ENCODE measurements around the gene DYNC2H1.

Gene DYNC2H1

GRCh38 chr11:103520792-103521191 is 411.6 kb downstream of the DYNC2H1 start:
- DNase-seq (ENCODE audit: low read depth) = no peak
- TF ChIP-seq, protein P1, sequence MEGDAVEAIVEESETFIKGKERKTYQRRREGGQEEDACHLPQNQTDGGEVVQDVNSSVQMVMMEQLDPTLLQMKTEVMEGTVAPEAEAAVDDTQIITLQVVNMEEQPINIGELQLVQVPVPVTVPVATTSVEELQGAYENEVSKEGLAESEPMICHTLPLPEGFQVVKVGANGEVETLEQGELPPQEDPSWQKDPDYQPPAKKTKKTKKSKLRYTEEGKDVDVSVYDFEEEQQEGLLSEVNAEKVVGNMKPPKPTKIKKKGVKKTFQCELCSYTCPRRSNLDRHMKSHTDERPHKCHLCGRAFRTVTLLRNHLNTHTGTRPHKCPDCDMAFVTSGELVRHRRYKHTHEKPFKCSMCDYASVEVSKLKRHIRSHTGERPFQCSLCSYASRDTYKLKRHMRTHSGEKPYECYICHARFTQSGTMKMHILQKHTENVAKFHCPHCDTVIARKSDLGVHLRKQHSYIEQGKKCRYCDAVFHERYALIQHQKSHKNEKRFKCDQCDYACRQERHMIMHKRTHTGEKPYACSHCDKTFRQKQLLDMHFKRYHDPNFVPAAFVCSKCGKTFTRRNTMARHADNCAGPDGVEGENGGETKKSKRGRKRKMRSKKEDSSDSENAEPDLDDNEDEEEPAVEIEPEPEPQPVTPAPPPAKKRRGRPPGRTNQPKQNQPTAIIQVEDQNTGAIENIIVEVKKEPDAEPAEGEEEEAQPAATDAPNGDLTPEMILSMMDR (conservative IDR thresholded peaks at IDR 0.05; ENCODE audit: low read depth, low read length) = no peak

DNA sequence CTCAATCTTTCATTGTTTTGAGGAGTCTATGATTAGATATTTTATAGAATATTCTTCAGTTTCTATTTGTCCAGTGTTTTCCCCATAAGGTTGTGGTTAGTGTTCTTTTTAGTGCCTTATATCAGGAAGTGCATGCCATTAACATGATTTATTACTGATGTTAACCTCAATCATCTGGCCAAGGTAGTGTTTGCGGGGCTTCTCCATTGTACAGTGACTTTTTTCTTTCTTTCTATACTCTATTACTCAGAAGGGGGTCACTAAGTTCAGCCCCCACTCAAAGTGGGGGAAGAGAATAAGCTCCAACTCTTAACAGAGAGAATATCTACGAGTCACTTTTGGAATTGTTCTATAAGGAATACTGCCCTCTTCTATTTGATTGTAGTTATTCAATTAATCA is 415.8 kb downstream of the DYNC2H1 start:
- DNase-seq (ENCODE audit: low read depth) = no peak
- no peak overlapping the region for H3K4me3 ChIP-seq (ENCODE audit: low read length)
- TF ChIP-seq, protein P1 (conservative IDR thresholded peaks at IDR 0.05; ENCODE audit: low read depth, low read length) = no peak

More at GRCh38 chr11:103520792-103521191, 411.6 kb downstream of the DYNC2H1 start:
- no peak overlapping the region for H3K4me3 ChIP-seq (ENCODE audit: low read length)

GRCh38 chr11:103528046-103528445 is 418.8 kb downstream of the DYNC2H1 start:
- H3K4me3 ChIP-seq (ENCODE audit: low read length) = no peak overlapping the region
- TF ChIP-seq, protein P1 (conservative IDR thresholded peaks at IDR 0.05; ENCODE audit: low read depth, low read length) = no peak
- DNase-seq (ENCODE audit: low read depth) = no peak

- H3K4me3 ChIP-seq (ENCODE audit: low read length) = no peak overlapping the region
- TF ChIP-seq, protein P1 (conservative IDR thresholded peaks at IDR 0.05; ENCODE audit: low read depth, low read length) = no peak
- no peak for DNase-seq (ENCODE audit: low read depth)
Observed at GRCh38 chr11:103528596-103528995, 419.4 kb downstream of the DYNC2H1 start.

DNA sequence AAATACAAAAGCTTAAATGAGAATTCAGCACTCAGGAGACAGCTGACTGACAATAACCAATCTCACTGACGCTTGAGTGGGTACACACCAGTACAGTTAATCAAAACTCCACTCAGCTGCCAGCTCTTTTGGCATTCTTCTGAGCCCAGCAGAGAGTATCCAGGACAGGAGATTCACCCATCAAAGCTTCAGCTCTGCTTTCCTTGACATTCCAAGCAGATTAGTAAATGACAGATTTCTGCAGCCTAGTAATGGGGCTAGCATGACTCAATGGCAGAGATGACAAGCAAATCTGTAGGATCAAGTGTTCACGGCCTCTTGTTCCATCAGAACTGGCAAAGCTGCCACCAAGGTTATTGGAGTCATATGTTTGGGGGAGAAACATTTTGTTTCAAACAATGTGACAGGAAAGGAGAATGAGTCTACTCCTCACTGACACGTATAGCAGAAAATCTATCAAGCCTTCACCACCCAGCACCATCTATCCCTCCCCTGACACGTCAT is 420.0 kb downstream of the DYNC2H1 start:
- TF ChIP-seq, protein P1 (conservative IDR thresholded peaks at IDR 0.05; ENCODE audit: low read depth, low read length) = no peak
- H3K4me3 ChIP-seq (ENCODE audit: low read length) = no peak overlapping the region
- DNase-seq (ENCODE audit: low read depth) = no peak
